WTC11 (cell line): ENCODE measurements around the gene STAC.

Source experiments
- CBFB ChIP-seq: sonication (generic); formaldehyde crosslinking; IDR thresholded peaks from 2 replicates; pipeline ENCODE4 v1.8.1; 2022; ENCODE audit warnings: mild to moderate bottlenecking, low read depth, missing genetic modification reagents
- CTCF ChIP-seq: fragments of 200-600 bp; IDR thresholded peaks from 2 replicates; pipeline ENCODE4 v1.8.0; 2022; ENCODE audit warnings: antibody characterized with exemption
- E2F4 ChIP-seq: sonication (generic); formaldehyde crosslinking; IDR thresholded peaks from 2 replicates; pipeline ENCODE4 v1.8.1; 2022; ENCODE audit warnings: low read depth, mild to moderate bottlenecking, moderate library complexity, missing genetic modification reagents, borderline replicate concordance
- IRF2 ChIP-seq: sonication (generic); formaldehyde crosslinking; IDR thresholded peaks from 2 replicates; pipeline ENCODE4 v1.8.0; 2022; ENCODE audit warnings: low read depth, missing genetic modification reagents, borderline replicate concordance
- KAT7 ChIP-seq: sonication (generic); formaldehyde crosslinking; IDR thresholded peaks from 2 replicates; pipeline ENCODE4 v1.8.1; 2023; ENCODE audit warnings: missing genetic modification reagents, mild to moderate bottlenecking, borderline replicate concordance
- RELA ChIP-seq: sonication (generic); formaldehyde crosslinking; IDR thresholded peaks from 2 replicates; pipeline ENCODE4 v1.8.1; 2022; ENCODE audit warnings: missing genetic modification reagents, mild to moderate bottlenecking, borderline replicate concordance
- SP1 ChIP-seq: sonication (generic); formaldehyde crosslinking; conservative IDR thresholded peaks from 2 replicates; pipeline ENCODE4 v1.8.1; 2022; ENCODE audit warnings: missing genetic modification reagents
- TEAD4 ChIP-seq: sonication (generic); formaldehyde crosslinking; IDR thresholded peaks from 2 replicates; pipeline ENCODE4 v1.8.0; 2022; ENCODE audit warnings: mild to moderate bottlenecking, missing genetic modification reagents

- TF ChIP-seq RELA (CRISPR knock-in tag) (no peak), CBFB (no peak), SP1 (CRISPR knock-in tag) (no peak), IRF2 (no peak), KAT7 (CRISPR knock-in tag) (no peak), CTCF (no peak), E2F4 (CRISPR knock-in tag) (no peak), TEAD4 (CRISPR knock-in tag) (no peak)
Measured at GRCh38 chr3:36416599-36416998, 36.3 kb downstream of the STAC start.
